Measurements from ENCODE around the gene BAZ1B.

DNA sequence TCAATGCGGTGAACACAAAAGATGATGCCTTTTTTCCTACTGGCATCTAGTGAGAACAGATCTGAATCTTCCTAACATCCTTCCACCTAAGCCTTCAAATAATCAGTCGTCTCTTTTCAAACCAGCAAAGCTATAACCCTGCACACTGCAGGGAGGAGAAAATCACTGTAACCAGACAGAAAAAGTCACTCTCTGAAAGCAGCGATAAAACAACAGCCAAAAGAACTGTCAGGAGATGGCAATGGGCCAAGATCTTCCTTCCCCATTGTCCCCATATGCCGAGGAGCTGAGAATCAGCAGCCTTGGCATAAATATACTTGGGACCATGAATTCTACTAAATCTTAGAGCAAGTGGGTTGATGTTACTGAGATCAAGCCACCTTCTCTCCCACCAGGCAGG is 75.4 kb downstream of the BAZ1B start:
- TF ChIP-seq, protein P1, sequence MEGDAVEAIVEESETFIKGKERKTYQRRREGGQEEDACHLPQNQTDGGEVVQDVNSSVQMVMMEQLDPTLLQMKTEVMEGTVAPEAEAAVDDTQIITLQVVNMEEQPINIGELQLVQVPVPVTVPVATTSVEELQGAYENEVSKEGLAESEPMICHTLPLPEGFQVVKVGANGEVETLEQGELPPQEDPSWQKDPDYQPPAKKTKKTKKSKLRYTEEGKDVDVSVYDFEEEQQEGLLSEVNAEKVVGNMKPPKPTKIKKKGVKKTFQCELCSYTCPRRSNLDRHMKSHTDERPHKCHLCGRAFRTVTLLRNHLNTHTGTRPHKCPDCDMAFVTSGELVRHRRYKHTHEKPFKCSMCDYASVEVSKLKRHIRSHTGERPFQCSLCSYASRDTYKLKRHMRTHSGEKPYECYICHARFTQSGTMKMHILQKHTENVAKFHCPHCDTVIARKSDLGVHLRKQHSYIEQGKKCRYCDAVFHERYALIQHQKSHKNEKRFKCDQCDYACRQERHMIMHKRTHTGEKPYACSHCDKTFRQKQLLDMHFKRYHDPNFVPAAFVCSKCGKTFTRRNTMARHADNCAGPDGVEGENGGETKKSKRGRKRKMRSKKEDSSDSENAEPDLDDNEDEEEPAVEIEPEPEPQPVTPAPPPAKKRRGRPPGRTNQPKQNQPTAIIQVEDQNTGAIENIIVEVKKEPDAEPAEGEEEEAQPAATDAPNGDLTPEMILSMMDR (tag by site-specific recombination; IDR thresholded peaks at IDR 0.05) = no peak
- no peak for TF ChIP-seq ZNF184 (tag by site-specific recombination; IDR thresholded peaks at IDR 0.05)
- no peak for TF ChIP-seq MEIS1 (CRISPR knock-in tag; IDR thresholded peaks at IDR 0.05; ENCODE audit: borderline replicate concordance)
- TF ChIP-seq ZNF114 (tag by site-specific recombination; IDR thresholded peaks at IDR 0.05) = no peak
- no peak for TF ChIP-seq ZIC2 (tag by site-specific recombination; IDR thresholded peaks at IDR 0.05)
- TF ChIP-seq FEZF1 (tag by site-specific recombination; IDR thresholded peaks at IDR 0.05) = no peak
- no peak for TF ChIP-seq ZNF26 (tag by site-specific recombination; IDR thresholded peaks at IDR 0.05)
- TF ChIP-seq ZNF513 (tag by site-specific recombination; IDR thresholded peaks at IDR 0.05) = no peak
- no peak for TF ChIP-seq ZNF274 (IDR thresholded peaks at IDR 0.05; ENCODE audit: low read length)
- TF ChIP-seq ZNF274 (tag by site-specific recombination; IDR thresholded peaks at IDR 0.05; ENCODE audit: borderline replicate concordance) = no peak
- no peak for TF ChIP-seq ZNF791 (tag by site-specific recombination; IDR thresholded peaks at IDR 0.05)

All from HEK293 (cell line).